Measurements from ENCODE around the gene NCAM1. TPM values are rescaled to one million over a fixed set of nuclear protein-coding genes. Genes with fewer than 3 reads are reported as not detected.

NCAM1 gene
- total and polyA plus RNA-seq, 2 donors (not counting 3 experiments of a cell fraction or from before 2014, with no cell fraction given) = 0.03 TPM; not detected in 1

GRCh38 chr11:113316256-113316655, 355.0 kb downstream of the NCAM1 start:
- FAIRE-seq (no peak), DNase-seq (ENCODE audit: low read depth, low spot score) (no peak)
- Histone ChIP-seq H3K9me3 (replicated peaks; ENCODE audit: control insufficient read depth, insufficient read depth, low read length) (no peaks in the 10 kb centered on the region), H3K4me2 (ENCODE audit: insufficient read depth, low read length) (no peak overlapping the region), H3K4me1 (ENCODE audit: control insufficient read depth, extremely low read depth, insufficient read depth, low read length) (peaks cover 3% of the 10 kb centered on the region), H3K27ac (ENCODE audit: insufficient read depth, low read depth, low read length) (no peak overlapping the region), H3K27me3 (ENCODE audit: control insufficient read depth in 2 of 2, insufficient read depth in 2 of 2, low read length in 2 of 2) (no peaks in the 10 kb centered on the region), H4K20me1 (replicated peaks; ENCODE audit: control insufficient read depth, extremely low read depth, insufficient read depth, low read length) (no peaks in the 10 kb centered on the region), H3K9ac (replicated peaks; ENCODE audit: extremely low read depth, insufficient read depth, low read length) (no peak overlapping the region), H3K36me3 (ENCODE audit: control insufficient read depth in 2 of 2, extremely low read depth in 1 of 2, insufficient read depth in 2 of 2, low read length in 2 of 2) (no peaks in the 10 kb centered on the region), H3K9me1 (replicated peaks; ENCODE audit: control insufficient read depth, extremely low read depth, insufficient read depth, low read length) (no peaks in the 10 kb centered on the region), H3K4me3 (replicated peaks in 1 of 3; ENCODE audit: insufficient read depth in 1 of 3, low read depth in 1 of 3, low read length in 3 of 3) (no peak overlapping the region), H3K79me2 (ENCODE audit: control insufficient read depth, insufficient read depth, low read length) (no peaks in the 10 kb centered on the region), H2AFZ (ENCODE audit: low read depth, low read length) (no peak overlapping the region)
- intact Hi-C loops (cut with micrococcal nuclease) = no loop called here
- TF ChIP-seq EZH2 (IDR thresholded peaks at IDR 0.05; ENCODE audit: borderline replicate concordance, low read depth, low read length, severe bottlenecking) = no peak
- no peak for TF ChIP-seq MAX (IDR thresholded peaks at IDR 0.05; ENCODE audit: insufficient read depth, insufficient read length)
- no peak for TF ChIP-seq GATA2 (IDR thresholded peaks at IDR 0.05; ENCODE audit: insufficient read depth, insufficient read length, low read depth, low read length)
- TF ChIP-seq MYC (IDR thresholded peaks at IDR 0.05; ENCODE audit: low read depth, low read length) = no peak
- no peak for TF ChIP-seq POLR2A (IDR thresholded peaks at IDR 0.05; ENCODE audit: low read depth, low read length)
- no peak for TF ChIP-seq JUN (IDR thresholded peaks at IDR 0.05; ENCODE audit: borderline replicate concordance, insufficient read depth, insufficient read length, low read depth)
- no TSS peak for BruUV-seq (replicated peaks)
- POLR2A ChIA-PET = no interaction called here
- dilution Hi-C loops (cut with MboI; ENCODE audit: extremely low pct_ligation_motif_present, low sequenced_read_pairs) = no loop called here
- CTCF ChIA-PET = no interaction called here

GRCh38 chr11:113317339-113317738, 356.1 kb downstream of the NCAM1 start:
- Histone ChIP-seq H3K4me3 (replicated peaks in 1 of 3; ENCODE audit: insufficient read depth in 1 of 3, low read depth in 1 of 3, low read length in 3 of 3) (no peak overlapping the region), H3K4me1 (ENCODE audit: control insufficient read depth, extremely low read depth, insufficient read depth, low read length) (peaks cover 3% of the 10 kb centered on the region), H3K79me2 (ENCODE audit: control insufficient read depth, insufficient read depth, low read length) (no peaks in the 10 kb centered on the region), H3K9me1 (replicated peaks; ENCODE audit: control insufficient read depth, extremely low read depth, insufficient read depth, low read length) (no peaks in the 10 kb centered on the region), H3K9ac (replicated peaks; ENCODE audit: extremely low read depth, insufficient read depth, low read length) (no peak overlapping the region), H3K36me3 (ENCODE audit: control insufficient read depth in 2 of 2, extremely low read depth in 1 of 2, insufficient read depth in 2 of 2, low read length in 2 of 2) (no peaks in the 10 kb centered on the region), H3K9me3 (replicated peaks; ENCODE audit: control insufficient read depth, insufficient read depth, low read length) (no peaks in the 10 kb centered on the region), H2AFZ (ENCODE audit: low read depth, low read length) (no peak overlapping the region), H3K27me3 (ENCODE audit: control insufficient read depth in 2 of 2, insufficient read depth in 2 of 2, low read length in 2 of 2) (no peaks in the 10 kb centered on the region), H3K27ac (ENCODE audit: insufficient read depth, low read depth, low read length) (no peak overlapping the region), H3K4me2 (ENCODE audit: insufficient read depth, low read length) (no peak overlapping the region), H4K20me1 (replicated peaks; ENCODE audit: control insufficient read depth, extremely low read depth, insufficient read depth, low read length) (no peaks in the 10 kb centered on the region)
- no TSS peak for BruUV-seq (replicated peaks)
- TF ChIP-seq FOS (IDR thresholded peaks at IDR 0.05; ENCODE audit: borderline replicate concordance, insufficient read depth, low read length) (no peak), GATA2 (IDR thresholded peaks at IDR 0.05; ENCODE audit: insufficient read depth, insufficient read length, low read depth, low read length) (no peak), JUN (IDR thresholded peaks at IDR 0.05; ENCODE audit: borderline replicate concordance, insufficient read depth, insufficient read length, low read depth) (no peak), MAX (IDR thresholded peaks at IDR 0.05; ENCODE audit: insufficient read depth, insufficient read length) (no peak), MYC (IDR thresholded peaks at IDR 0.05; ENCODE audit: low read depth, low read length) (no peak), POLR2AphosphoS5 (IDR thresholded peaks at IDR 0.05; ENCODE audit: insufficient read depth, low read depth, low read length) (no peak), POLR2A (IDR thresholded peaks at IDR 0.05; ENCODE audit: low read depth, low read length) (no peak), EZH2 (IDR thresholded peaks at IDR 0.05; ENCODE audit: borderline replicate concordance, low read depth, low read length, severe bottlenecking) (no peak)
- dilution Hi-C loops (cut with MboI; ENCODE audit: extremely low pct_ligation_motif_present, low sequenced_read_pairs) (no loop called here), intact Hi-C loops (cut with micrococcal nuclease) (no loop called here)
- FAIRE-seq (no peak), DNase-seq (ENCODE audit: low read depth, low spot score) (no peak)
- ChIA-PET CTCF (no interaction called here), POLR2A (no interaction called here)

Measured in endothelial cell of umbilical vein (primary cell).